Neural crest cell (in vitro differentiated cells): ENCODE results near the gene DIP2C. TPM values are rescaled to one million over a fixed set of nuclear protein-coding genes. Genes with fewer than 3 reads are reported as not detected.

Experiments
- DNase-seq: peaks from one replicate; pipeline ENCODE4 v3.0.0; 2021; ENCODE audit warnings: low read depth, mixed read lengths, low spot score
- H3K27ac Mint-ChIP-seq: one replicate; pipeline ENCODE4 v1.8.0; 2021; ENCODE audit warnings: mild to moderate bottlenecking, mixed read lengths; ENCODE audit not compliant: unreplicated experiment
- H3K27me3 Mint-ChIP-seq: 2 replicates; pipeline ENCODE4 v1.8.0; 2021; ENCODE audit warnings: low read depth, mild to moderate bottlenecking, mixed read lengths
- H3K36me3 Mint-ChIP-seq: 2 replicates; pipeline ENCODE4 v1.8.0; 2021; ENCODE audit warnings: low read depth, mild to moderate bottlenecking, mixed read lengths
- H3K4me1 Mint-ChIP-seq: 2 replicates; pipeline ENCODE4 v1.8.0; 2021; ENCODE audit warnings: mixed read lengths
- H3K4me3 Mint-ChIP-seq: one replicate; pipeline ENCODE4 v1.8.0; 2021; ENCODE audit warnings: mild to moderate bottlenecking, mixed read lengths
- H3K9me3 Mint-ChIP-seq: 2 replicates; pipeline ENCODE4 v1.8.0; 2021; ENCODE audit warnings: mixed read lengths
- total RNA-seq: library from RNA; stranded (reverse); gene quantifications from 2 replicates; pipeline ENCODE4 v1.2.1, GENCODE V29; 2021
- TF ChIP-seq, protein P1 (sequence below): fragments of 200-600 bp; sonication (generic); conservative IDR thresholded peaks from 2 replicates; pipeline ENCODE4 v1.5.0; 2021; ENCODE audit warnings: antibody characterized with exemption, mild to moderate bottlenecking

Gene DIP2C
- total RNA-seq, 1 donor from 2014 or later: 21.7 TPM

DNA sequence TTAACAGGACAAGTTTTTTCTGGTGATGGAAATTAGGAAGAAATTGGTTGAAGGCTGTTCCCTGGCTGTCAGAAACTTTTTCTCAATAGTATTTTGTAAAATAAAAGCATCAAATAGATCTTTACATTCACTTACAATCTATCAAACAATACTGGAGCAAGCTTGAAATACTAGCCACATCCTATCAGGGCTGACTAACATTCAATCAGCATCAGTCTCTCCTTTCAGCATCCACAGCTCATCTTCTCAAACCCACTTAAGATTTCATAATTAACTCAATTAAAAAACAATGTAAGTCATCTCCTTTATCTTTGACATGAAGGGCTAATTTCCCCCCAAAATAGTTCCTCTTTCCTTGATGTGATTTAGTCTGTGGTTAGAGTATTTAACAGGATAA, 80.2 kb downstream of the DIP2C start:
- TF ChIP-seq, protein P1, sequence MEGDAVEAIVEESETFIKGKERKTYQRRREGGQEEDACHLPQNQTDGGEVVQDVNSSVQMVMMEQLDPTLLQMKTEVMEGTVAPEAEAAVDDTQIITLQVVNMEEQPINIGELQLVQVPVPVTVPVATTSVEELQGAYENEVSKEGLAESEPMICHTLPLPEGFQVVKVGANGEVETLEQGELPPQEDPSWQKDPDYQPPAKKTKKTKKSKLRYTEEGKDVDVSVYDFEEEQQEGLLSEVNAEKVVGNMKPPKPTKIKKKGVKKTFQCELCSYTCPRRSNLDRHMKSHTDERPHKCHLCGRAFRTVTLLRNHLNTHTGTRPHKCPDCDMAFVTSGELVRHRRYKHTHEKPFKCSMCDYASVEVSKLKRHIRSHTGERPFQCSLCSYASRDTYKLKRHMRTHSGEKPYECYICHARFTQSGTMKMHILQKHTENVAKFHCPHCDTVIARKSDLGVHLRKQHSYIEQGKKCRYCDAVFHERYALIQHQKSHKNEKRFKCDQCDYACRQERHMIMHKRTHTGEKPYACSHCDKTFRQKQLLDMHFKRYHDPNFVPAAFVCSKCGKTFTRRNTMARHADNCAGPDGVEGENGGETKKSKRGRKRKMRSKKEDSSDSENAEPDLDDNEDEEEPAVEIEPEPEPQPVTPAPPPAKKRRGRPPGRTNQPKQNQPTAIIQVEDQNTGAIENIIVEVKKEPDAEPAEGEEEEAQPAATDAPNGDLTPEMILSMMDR: no peak
- H3K27me3 Mint-ChIP-seq: peaks cover 2% of the 10 kb centered on the region
- peaks cover 61% of the 10 kb centered on the region for H3K4me1 Mint-ChIP-seq
- H3K4me3 Mint-ChIP-seq: no peak overlapping the region
- H3K9me3 Mint-ChIP-seq: no peaks in the 10 kb centered on the region
- no peak overlapping the region for H3K27ac Mint-ChIP-seq
- no peaks in the 10 kb centered on the region for H3K36me3 Mint-ChIP-seq
- DNase-seq: no peak

DNA sequence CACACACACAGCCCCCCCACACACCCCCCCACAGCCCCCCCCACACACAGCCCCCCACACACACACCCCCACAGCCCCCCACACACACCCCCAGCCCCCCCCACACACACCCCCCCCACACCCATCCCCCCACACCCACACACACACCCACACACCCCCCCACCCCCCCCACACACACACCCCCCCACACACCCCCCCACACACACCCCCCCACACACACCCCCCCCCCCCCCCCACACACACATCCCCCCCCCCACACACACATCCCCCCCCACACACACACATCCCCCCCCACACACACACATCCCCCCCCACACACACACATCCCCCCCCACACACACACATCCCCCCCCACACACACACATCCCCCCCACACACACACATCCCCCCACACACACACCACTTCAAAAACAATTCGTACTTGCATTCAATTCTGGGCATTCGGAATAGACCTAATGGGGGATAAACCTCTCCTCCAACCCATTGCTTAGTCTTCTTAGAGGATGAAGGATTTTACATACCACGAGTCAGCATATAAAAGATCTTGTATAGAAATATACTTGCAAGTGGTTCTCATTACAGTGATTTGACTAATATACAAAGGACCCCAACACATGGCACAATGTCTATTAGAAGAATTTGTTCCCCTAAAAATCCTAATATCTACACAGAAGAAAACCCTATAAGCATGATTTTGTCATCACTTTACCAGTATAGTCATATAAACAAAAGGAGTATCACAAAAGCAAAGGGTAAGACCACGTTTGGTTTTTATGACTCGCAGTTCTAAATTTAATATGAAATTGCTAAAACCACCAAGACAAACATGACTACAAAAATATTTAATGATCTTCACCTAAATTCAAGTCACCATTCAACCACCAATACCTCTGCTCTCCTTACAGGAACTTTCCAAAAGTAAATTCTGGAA, 80.9 kb downstream of the DIP2C start:
- peaks cover 64% of the 10 kb centered on the region for H3K4me1 Mint-ChIP-seq
- no peaks in the 10 kb centered on the region for H3K36me3 Mint-ChIP-seq
- H3K27me3 Mint-ChIP-seq: peaks cover 2% of the 10 kb centered on the region
- peak overlapping the region; percentile 41 for H3K4me3 Mint-ChIP-seq
- no peak for DNase-seq
- TF ChIP-seq, protein P1: no peak
- no peak overlapping the region for H3K27ac Mint-ChIP-seq
- H3K9me3 Mint-ChIP-seq: no peaks in the 10 kb centered on the region

- Mint-ChIP-seq H3K27ac (no peak overlapping the region), H3K4me1 (peaks cover 69% of the 10 kb centered on the region), H3K36me3 (no peaks in the 10 kb centered on the region), H3K9me3 (no peaks in the 10 kb centered on the region), H3K27me3 (peaks cover 2% of the 10 kb centered on the region), H3K4me3 (no peak overlapping the region)
- DNase-seq: no peak
- TF ChIP-seq, protein P1: no peak
Observed at GRCh38 chr10:607545-608185, 81.8 kb downstream of the DIP2C start.

GRCh38 chr10:606762-607544, 82.5 kb downstream of the DIP2C start:
- H3K4me1 Mint-ChIP-seq: peaks cover 76% of the 10 kb centered on the region
- no peak for DNase-seq
- TF ChIP-seq, protein P1: no peak
- peak overlapping the region; percentile 37 for H3K27ac Mint-ChIP-seq
- H3K36me3 Mint-ChIP-seq: no peaks in the 10 kb centered on the region
- H3K27me3 Mint-ChIP-seq: peaks cover 2% of the 10 kb centered on the region
- H3K4me3 Mint-ChIP-seq: no peak overlapping the region
- no peaks in the 10 kb centered on the region for H3K9me3 Mint-ChIP-seq

- TF ChIP-seq, protein P1: no peak
- Mint-ChIP-seq H3K27me3 (peaks cover 2% of the 10 kb centered on the region), H3K9me3 (no peaks in the 10 kb centered on the region), H3K4me3 (no peak overlapping the region), H3K36me3 (no peaks in the 10 kb centered on the region), H3K4me1 (peaks cover 67% of the 10 kb centered on the region), H3K27ac (no peak overlapping the region)
- no peak for DNase-seq
Observed at GRCh38 chr10:605632-606325, 83.7 kb downstream of the DIP2C start.
